Mesendoderm (in vitro differentiated cells): ENCODE results near the gene APAF1.

Experiments
- DNase-seq: peaks from one replicate; pipeline ENCODE4 v3.0.0; 2013
- H2AK5ac ChIP-seq: 2 replicates; pipeline ENCODE4 v1.6.1; 2013; ENCODE audit warnings: low read length, inconsistent platforms
- H2BK120ac ChIP-seq: 2 replicates; pipeline ENCODE4 v1.6.1; 2013; ENCODE audit warnings: low read depth, mild to moderate bottlenecking, low read length, moderate library complexity, mixed read lengths
- H2BK15ac ChIP-seq: replicated peaks from 2 replicates; pipeline ENCODE4 v1.6.1; 2013; ENCODE audit warnings: low read depth, mild to moderate bottlenecking, moderate library complexity
- H2BK5ac ChIP-seq: 2 replicates; pipeline ENCODE4 v1.6.1; 2013; ENCODE audit warnings: low read length, inconsistent platforms
- H3K18ac ChIP-seq: 2 replicates; pipeline ENCODE4 v1.6.1; 2013; ENCODE audit warnings: mild to moderate bottlenecking, low read length, mixed read lengths
- H3K23ac ChIP-seq: one replicate; pipeline ENCODE4 v1.6.1; 2013; ENCODE audit warnings: low read length
- H3K27ac ChIP-seq: 2 replicates; pipeline ENCODE4 v1.5.1; 2013; ENCODE audit warnings: low read depth, mild to moderate bottlenecking, inconsistent platforms, low read length, moderate library complexity
- H3K27me3 ChIP-seq: 2 replicates; pipeline ENCODE4 v1.6.1; 2013; ENCODE audit warnings: low read length, control low read depth, mild to moderate bottlenecking, inconsistent platforms; ENCODE audit not compliant: insufficient read depth, poor library complexity
- H3K36me3 ChIP-seq: 2 replicates; pipeline ENCODE4 v1.6.1; 2013; ENCODE audit warnings: low read length, inconsistent platforms; ENCODE audit not compliant: control insufficient read depth, insufficient read depth
- H3K4ac ChIP-seq: one replicate; pipeline ENCODE4 v1.6.1; 2013; ENCODE audit warnings: low read depth, mild to moderate bottlenecking, low read length, moderate library complexity
- H3K4me1 ChIP-seq: 2 replicates; pipeline ENCODE4 v1.6.1; 2013; ENCODE audit warnings: low read depth, low read length, inconsistent platforms; ENCODE audit not compliant: control insufficient read depth
- H3K4me2 ChIP-seq: 2 replicates; pipeline ENCODE4 v1.6.1; 2013; ENCODE audit warnings: low read length
- H3K4me3 ChIP-seq: 2 replicates; pipeline ENCODE4 v1.5.1; 2013; ENCODE audit warnings: mild to moderate bottlenecking, low read length
- H3K56ac ChIP-seq: one replicate; pipeline ENCODE4 v1.6.1; 2013; ENCODE audit warnings: low read length
- H3K79me1 ChIP-seq: 2 replicates; pipeline ENCODE4 v1.6.1; 2013; ENCODE audit warnings: low read length, inconsistent platforms
- H3K79me2 ChIP-seq: 2 replicates; pipeline ENCODE4 v1.6.1; 2013; ENCODE audit warnings: mild to moderate bottlenecking, low read length; ENCODE audit not compliant: control insufficient read depth, insufficient read depth
- H3K9ac ChIP-seq: 2 replicates; pipeline ENCODE4 v1.6.1; 2013; ENCODE audit warnings: low read length, inconsistent platforms
- H4K5ac ChIP-seq: one replicate; pipeline ENCODE4 v1.6.1; 2013; ENCODE audit warnings: low read length
- H4K8ac ChIP-seq: one replicate; pipeline ENCODE4 v1.6.1; 2013; ENCODE audit warnings: low read depth, mild to moderate bottlenecking, control low read depth, low read length, moderate library complexity
- WGBS: extraction: QIAGEN DNeasy Blood & Tissue Kit; methylation state at CpG from one replicate; pipeline ENCODE4 v1.1.7; 2013; ENCODE audit warnings: low lambda C conversion rate, missing lambda C conversion rate; ENCODE audit not compliant: insufficient coverage; ENCODE audit errors: extremely low coverage; 5-methylcytosine and 5-hydroxymethylcytosine counted together

Gene APAF1

GRCh38 chr12:98709022-98709421 lies 63.9 kb downstream of the APAF1 start:
- H3K56ac ChIP-seq = no peak overlapping the region
- no CpG with 5 or more reads among the region's 1 CpG for WGBS
- no peak overlapping the region for H3K23ac ChIP-seq
- H3K36me3 ChIP-seq = no peaks in the 10 kb centered on the region
- no peaks in the 10 kb centered on the region for H3K79me2 ChIP-seq
- no peak overlapping the region for H3K9ac ChIP-seq
- no peak overlapping the region for H3K27ac ChIP-seq
- no peaks in the 10 kb centered on the region for H3K79me1 ChIP-seq
- no peak overlapping the region for H3K4ac ChIP-seq
- no peak overlapping the region for H4K5ac ChIP-seq
- no peak overlapping the region for H3K4me2 ChIP-seq
- H4K8ac ChIP-seq = no peak overlapping the region
- H3K27me3 ChIP-seq = no peaks in the 10 kb centered on the region
- no peak overlapping the region for H2AK5ac ChIP-seq
- H2BK15ac ChIP-seq = no peak overlapping the region
- H2BK120ac ChIP-seq = no peak overlapping the region
- no peaks in the 10 kb centered on the region for H3K4me1 ChIP-seq
- no peak for DNase-seq
- no peak overlapping the region for H3K4me3 ChIP-seq
- H3K18ac ChIP-seq = no peak overlapping the region
- no peak overlapping the region for H2BK5ac ChIP-seq

GRCh38 chr12:98714426-98714825 lies 69.3 kb downstream of the APAF1 start:
- Histone ChIP-seq H3K4me2 (no peak overlapping the region), H3K18ac (no peak overlapping the region), H3K79me2 (no peaks in the 10 kb centered on the region), H3K23ac (no peak overlapping the region), H3K9ac (no peak overlapping the region), H4K5ac (no peak overlapping the region), H3K4me3 (no peak overlapping the region), H3K4me1 (no peaks in the 10 kb centered on the region), H3K27me3 (no peaks in the 10 kb centered on the region), H2BK120ac (no peak overlapping the region), H3K36me3 (no peaks in the 10 kb centered on the region), H3K27ac (no peak overlapping the region), H2BK15ac (no peak overlapping the region), H3K79me1 (no peaks in the 10 kb centered on the region), H2BK5ac (no peak overlapping the region), H4K8ac (no peak overlapping the region), H3K56ac (no peak overlapping the region), H3K4ac (no peak overlapping the region), H2AK5ac (no peak overlapping the region)
- WGBS = no CpG with 5 or more reads among the region's 4 CpGs
- peak; percentile 35 for DNase-seq

DNA sequence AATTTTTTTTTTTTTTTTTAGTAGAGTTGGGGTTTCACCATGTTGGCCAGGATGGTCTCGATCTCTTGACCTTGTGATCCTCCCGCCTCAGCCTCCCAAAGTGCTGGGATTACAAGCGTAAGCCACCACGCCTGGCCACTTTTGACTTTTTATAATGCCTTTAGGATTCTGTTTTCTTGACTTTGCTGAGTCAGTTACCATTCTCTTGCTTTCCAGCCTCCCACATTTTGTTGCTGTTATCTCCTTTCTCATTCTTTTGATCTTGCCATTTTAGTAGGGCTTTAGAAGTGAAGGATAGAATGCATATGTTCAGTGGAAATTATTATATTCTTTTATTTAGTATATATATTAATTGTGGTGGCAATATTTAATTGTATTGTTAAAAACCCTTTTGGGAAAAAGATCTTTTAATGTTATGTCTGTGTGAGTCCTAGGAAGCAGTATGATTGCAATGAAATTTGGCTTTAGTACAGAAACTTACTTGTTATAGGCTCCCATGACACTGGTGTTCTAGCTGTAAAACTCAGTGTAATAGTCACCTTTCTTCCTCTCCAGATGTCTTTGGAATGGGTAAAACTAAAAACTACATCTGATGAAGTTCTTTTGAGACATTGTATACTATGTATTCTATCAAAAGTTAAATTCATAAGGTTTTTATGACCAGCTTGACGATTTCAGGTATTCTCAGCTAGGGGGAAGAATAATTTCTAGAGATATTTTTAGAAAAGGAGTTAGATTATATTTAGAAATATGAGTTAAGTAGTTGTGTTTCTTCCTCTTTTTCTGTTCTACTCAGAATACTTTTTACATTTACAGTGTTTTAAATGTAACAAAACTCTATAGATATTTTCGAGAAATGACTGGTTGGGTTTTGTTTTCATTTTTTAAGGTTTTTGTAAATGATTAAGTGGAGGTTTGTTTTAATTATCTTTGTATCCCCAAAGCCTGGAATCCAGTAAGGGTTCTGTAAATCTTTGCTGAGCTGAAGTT lies 74.7 kb downstream of the APAF1 start:
- Histone ChIP-seq H4K5ac (no peak overlapping the region), H3K79me1 (no peaks in the 10 kb centered on the region), H3K4me2 (no peak overlapping the region), H3K23ac (no peak overlapping the region), H3K18ac (no peak overlapping the region), H3K36me3 (no peaks in the 10 kb centered on the region), H2BK5ac (no peak overlapping the region), H3K27ac (no peak overlapping the region), H2BK15ac (no peak overlapping the region), H3K4ac (no peak overlapping the region), H3K56ac (no peak overlapping the region), H2AK5ac (no peak overlapping the region), H3K4me1 (no peaks in the 10 kb centered on the region), H3K4me3 (no peak overlapping the region), H4K8ac (no peak overlapping the region), H3K79me2 (no peaks in the 10 kb centered on the region), H3K27me3 (no peaks in the 10 kb centered on the region), H2BK120ac (no peak overlapping the region), H3K9ac (no peak overlapping the region)
- 100% methylated on average over 1 of the region's 6 CpGs for WGBS
- DNase-seq = no peak

- H2BK120ac ChIP-seq = no peak overlapping the region
- no peak overlapping the region for H2BK5ac ChIP-seq
- H3K23ac ChIP-seq = no peak overlapping the region
- DNase-seq = peak; percentile 27
- H4K8ac ChIP-seq = no peak overlapping the region
- no peak overlapping the region for H3K4me3 ChIP-seq
- H2AK5ac ChIP-seq = no peak overlapping the region
- no peaks in the 10 kb centered on the region for H3K36me3 ChIP-seq
- H3K18ac ChIP-seq = no peak overlapping the region
- H3K27me3 ChIP-seq = no peaks in the 10 kb centered on the region
- H3K56ac ChIP-seq = no peak overlapping the region
- H3K9ac ChIP-seq = no peak overlapping the region
- H3K79me1 ChIP-seq = no peaks in the 10 kb centered on the region
- no peaks in the 10 kb centered on the region for H3K4me1 ChIP-seq
- H3K27ac ChIP-seq = no peak overlapping the region
- H3K4me2 ChIP-seq = no peak overlapping the region
- no peak overlapping the region for H4K5ac ChIP-seq
- H2BK15ac ChIP-seq = no peak overlapping the region
- no CpG with 5 or more reads among the region's 2 CpGs for whole genome bisulfite sequencing
- H3K79me2 ChIP-seq = no peaks in the 10 kb centered on the region
- no peak overlapping the region for H3K4ac ChIP-seq
These were observed 76.2 kb downstream of the APAF1 start for GRCh38 chr12:98721204-98721702.

- no peak for DNase-seq
- Histone ChIP-seq H3K79me2 (no peaks in the 10 kb centered on the region), H2BK120ac (no peak overlapping the region), H2BK15ac (no peak overlapping the region), H3K36me3 (peaks cover 1% of the 10 kb centered on the region), H3K23ac (no peak overlapping the region), H3K56ac (no peak overlapping the region), H3K4ac (no peak overlapping the region), H3K79me1 (no peaks in the 10 kb centered on the region), H3K9ac (no peak overlapping the region), H3K27ac (no peak overlapping the region), H3K4me1 (no peaks in the 10 kb centered on the region), H3K4me2 (no peak overlapping the region), H2BK5ac (no peak overlapping the region), H4K5ac (no peak overlapping the region), H3K18ac (no peak overlapping the region), H3K27me3 (no peaks in the 10 kb centered on the region), H2AK5ac (no peak overlapping the region), H4K8ac (no peak overlapping the region), H3K4me3 (no peak overlapping the region)
- no CpG with 5 or more reads among the region's 5 CpGs for WGBS
These were observed 79.5 kb downstream of the APAF1 start for GRCh38 chr12:98724384-98725155.
